GM13976 (cell line): ENCODE data around the gene NSMCE4A.
"Not testable (repeated sequence)": the region's sequence is repeated elsewhere in the genome, so short reads cannot be mapped to it uniquely, and the experiment has no call there.

Experiments
- DNase-seq: peaks from one replicate; pipeline ENCODE4 v3.0.0; 2012; ENCODE audit warnings: low spot score
- in situ Hi-C: fragments of 300-500 bp; cut with MboI; formaldehyde crosslinking; loops from one replicate; pipeline ENCODE4 v1.12.0; 2022; ENCODE audit warnings: low sequenced_read_pairs, mixed read lengths, inconsistent platforms; ENCODE audit not compliant: unreplicated experiment
- TF ChIP-seq, protein P1 (sequence below): IDR thresholded peaks from 2 replicates; pipeline ENCODE4 v1.5.1; 2012; ENCODE audit warnings: borderline replicate concordance, mild to moderate bottlenecking; ENCODE audit not compliant: insufficient read depth; ENCODE audit errors: extremely low read depth, missing control alignments, control extremely low read depth

NSMCE4A gene

DNA sequence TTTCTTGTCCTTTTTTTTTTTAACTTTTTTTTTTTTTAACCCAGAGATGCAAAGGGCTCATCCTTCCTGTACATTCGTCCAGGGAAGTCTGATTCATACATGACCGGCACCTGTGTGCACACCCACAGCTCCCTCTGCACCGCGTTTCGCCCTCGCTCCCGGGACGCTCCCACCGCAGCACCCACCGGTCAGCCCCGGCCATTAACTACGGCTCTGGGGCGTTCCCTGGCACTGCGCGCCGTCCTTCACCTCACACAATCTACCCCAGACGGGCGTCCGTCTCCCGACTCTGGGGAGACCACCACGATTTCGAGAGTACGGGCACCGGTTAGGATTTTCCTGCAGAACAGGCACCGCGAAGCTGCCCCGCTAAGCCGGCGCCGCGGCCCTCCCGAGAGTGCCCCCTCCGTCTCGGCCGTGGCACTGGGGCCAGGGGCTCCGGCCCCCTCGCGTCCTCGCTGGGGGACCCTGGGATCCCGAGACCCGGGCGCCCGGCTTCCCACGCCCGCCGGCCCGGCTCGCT lies 47.6 kb downstream of the NSMCE4A start:
- TF ChIP-seq, protein P1, sequence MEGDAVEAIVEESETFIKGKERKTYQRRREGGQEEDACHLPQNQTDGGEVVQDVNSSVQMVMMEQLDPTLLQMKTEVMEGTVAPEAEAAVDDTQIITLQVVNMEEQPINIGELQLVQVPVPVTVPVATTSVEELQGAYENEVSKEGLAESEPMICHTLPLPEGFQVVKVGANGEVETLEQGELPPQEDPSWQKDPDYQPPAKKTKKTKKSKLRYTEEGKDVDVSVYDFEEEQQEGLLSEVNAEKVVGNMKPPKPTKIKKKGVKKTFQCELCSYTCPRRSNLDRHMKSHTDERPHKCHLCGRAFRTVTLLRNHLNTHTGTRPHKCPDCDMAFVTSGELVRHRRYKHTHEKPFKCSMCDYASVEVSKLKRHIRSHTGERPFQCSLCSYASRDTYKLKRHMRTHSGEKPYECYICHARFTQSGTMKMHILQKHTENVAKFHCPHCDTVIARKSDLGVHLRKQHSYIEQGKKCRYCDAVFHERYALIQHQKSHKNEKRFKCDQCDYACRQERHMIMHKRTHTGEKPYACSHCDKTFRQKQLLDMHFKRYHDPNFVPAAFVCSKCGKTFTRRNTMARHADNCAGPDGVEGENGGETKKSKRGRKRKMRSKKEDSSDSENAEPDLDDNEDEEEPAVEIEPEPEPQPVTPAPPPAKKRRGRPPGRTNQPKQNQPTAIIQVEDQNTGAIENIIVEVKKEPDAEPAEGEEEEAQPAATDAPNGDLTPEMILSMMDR: no peak
- in situ Hi-C loops: no loop called here
- peak; percentile 64 for DNase-seq

DNA sequence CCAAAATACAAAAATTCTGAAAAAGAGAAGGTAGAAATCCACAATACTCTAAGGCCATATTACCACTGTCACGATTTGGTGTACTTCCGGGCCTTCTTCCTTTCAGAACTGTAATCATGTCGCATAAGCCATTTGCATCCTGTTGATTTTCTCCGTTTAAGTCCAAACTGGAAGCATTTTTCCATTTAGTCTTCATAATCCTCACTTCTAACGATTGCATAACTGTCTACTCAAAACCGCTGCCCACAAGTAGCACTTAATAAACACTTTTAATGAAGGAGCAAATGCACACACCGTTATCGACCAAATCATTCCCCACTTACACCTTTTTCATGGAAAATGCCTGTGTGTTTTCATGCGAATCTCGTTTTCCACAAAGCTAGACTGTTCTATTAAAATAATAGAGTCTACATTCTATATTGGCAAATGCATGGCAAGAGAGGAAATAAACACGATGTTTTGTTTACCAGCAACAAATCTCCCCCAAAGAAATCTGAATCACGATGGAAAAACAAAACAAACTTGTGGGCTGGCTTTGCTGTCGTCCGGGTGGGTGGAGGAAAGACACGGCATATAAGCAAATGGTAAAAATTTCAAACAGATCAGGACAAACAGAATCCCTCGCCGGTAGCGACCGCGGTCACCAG lies 48.2 kb downstream of the NSMCE4A start:
- no peak for DNase-seq
- in situ Hi-C loops: no loop called here
- TF ChIP-seq, protein P1: no peak

DNA sequence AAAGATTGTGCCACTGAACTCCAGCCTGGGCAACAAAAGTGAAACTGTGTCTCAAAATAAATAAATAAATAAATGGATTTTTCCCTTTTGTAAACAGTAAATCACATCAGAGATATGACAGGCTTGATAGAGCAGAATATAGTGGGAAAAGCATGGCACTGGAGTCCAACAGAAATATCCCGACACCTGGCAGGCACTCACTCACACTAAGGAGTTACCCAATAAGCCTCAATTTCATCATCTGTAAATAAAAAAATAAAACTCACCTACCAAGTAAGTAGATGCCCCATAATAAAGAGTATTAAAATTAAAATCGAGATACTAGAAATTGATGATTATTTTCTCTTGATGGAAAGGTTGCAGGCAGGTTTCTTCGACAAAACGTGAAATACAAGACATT lies 48.9 kb downstream of the NSMCE4A start:
- DNase-seq: no peak
- in situ Hi-C loops: no loop called here
- TF ChIP-seq, protein P1: no peak

GRCh38 chr10:121921238-121921931 lies 53.6 kb downstream of the NSMCE4A start:
- DNase-seq: no peak

DNA sequence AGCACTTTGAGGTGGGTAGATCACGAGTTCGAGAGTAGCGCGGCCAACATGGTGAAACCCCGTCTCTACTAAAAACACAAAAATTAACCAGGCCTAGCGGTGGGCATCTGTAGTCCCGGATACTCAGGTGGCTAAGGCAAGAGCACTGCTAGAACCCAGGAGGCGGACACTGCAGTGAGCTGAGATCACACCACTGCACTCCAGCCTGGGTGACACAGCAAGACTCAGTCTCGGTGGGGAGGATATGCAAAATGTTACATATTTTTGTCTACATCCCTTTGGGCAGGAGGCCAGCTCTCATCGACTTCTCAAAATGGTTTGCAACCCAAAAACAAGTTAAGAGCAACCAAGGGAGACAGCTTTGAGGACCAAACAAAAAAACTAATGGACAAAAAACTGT lies 55.4 kb downstream of the NSMCE4A start:
- in situ Hi-C loops: no loop called here
- TF ChIP-seq, protein P1: no peak
- DNase-seq: no peak

More at GRCh38 chr10:121921238-121921931, 53.6 kb downstream of the NSMCE4A start:
- in situ Hi-C loops: no loop called here
- TF ChIP-seq, protein P1: no peak

- DNase-seq, in situ Hi-C loops: not testable (repeated sequence)
Observed at GRCh38 chr10:121918800-121919199, 56.2 kb downstream of the NSMCE4A start.

- TF ChIP-seq, protein P1: no peak
- in situ Hi-C loops: no loop called here
- no peak for DNase-seq
Observed at GRCh38 chr10:121914661-121915060, 60.4 kb downstream of the NSMCE4A start.
